Lower lobe of right lung (tissue), 2 donors: ENCODE data around the gene PDZD7. TPM values are rescaled to one million over a fixed set of nuclear protein-coding genes. Genes with fewer than 3 reads are reported as not detected.
A peak's percentile ranks its signal among the peaks of the same experiment; 100 is the strongest.

Experiments used
- ATAC-seq, 2 donors: fragments of 200-7000 bp; cut with Tn5 transposase; one replicate each; pipeline ENCODE4 v1.9.1; 2020 to 2022; ENCODE audit warnings: mild to moderate bottlenecking in 2 of 2, moderate library complexity in 2 of 2
- DNase-seq: peaks from one replicate; pipeline ENCODE4 v3.0.0-alpha.2; 2020
- H3K27ac ChIP-seq: fragments of 200-600 bp; one replicate; pipeline ENCODE4 v1.8.0; 2022
- H3K27me3 ChIP-seq: fragments of 200-600 bp; one replicate; pipeline ENCODE4 v1.8.0; 2022; ENCODE audit warnings: low read depth
- H3K36me3 ChIP-seq: fragments of 200-600 bp; one replicate; pipeline ENCODE4 v1.8.0; 2022; ENCODE audit warnings: mild to moderate bottlenecking
- H3K4me1 ChIP-seq: fragments of 200-600 bp; one replicate; pipeline ENCODE4 v1.8.0; 2022
- H3K4me3 ChIP-seq: fragments of 200-600 bp; one replicate; pipeline ENCODE4 v1.8.0; 2022; ENCODE audit warnings: mild to moderate bottlenecking
- H3K9me3 ChIP-seq: fragments of 200-600 bp; one replicate; pipeline ENCODE4 v1.8.0; 2022
- CTCF ChIP-seq: fragments of 200-600 bp; IDR thresholded peaks from one replicate; pipeline ENCODE4 v1.8.0; 2022; ENCODE audit warnings: antibody characterized with exemption, mild to moderate bottlenecking
- intact Hi-C: fragments of 100-400 bp; cut with DNase I; formaldehyde crosslinking; loops from one replicate; pipeline ENCODE4 v1.11.0; 2022
- total RNA-seq: library from RNA; stranded (reverse); fragmentation: NEBNext Ultra II Directional; extraction: Animal tissue kit (Norgen Biotek cat#: 25700); gene quantifications from one replicate; pipeline ENCODE4 v1.2.1, GENCODE V29; 2021
- donor health status: DM: no; HTN: yes; CAD: no; lungs with severe emphysema.

PDZD7 gene
- total RNA-seq, 1 donor from 2014 or later: 1.6 TPM

GRCh38 chr10:100989088-100989487 is 41.8 kb downstream of the PDZD7 start:
- peaks cover 50% of the 10 kb centered on the region for H3K36me3 ChIP-seq
- DNase-seq: no peak
- intact Hi-C loops: no loop called here

GRCh38 chr10:100988166-100988565 is 42.8 kb downstream of the PDZD7 start:
- no peaks in the 10 kb centered on the region for H3K9me3 ChIP-seq
- ATAC-seq (no peak), DNase-seq (peak; percentile 27)
- TF ChIP-seq CTCF: no peak
- H3K27ac ChIP-seq: no peak overlapping the region
- H3K36me3 ChIP-seq: peaks cover 49% of the 10 kb centered on the region
- no peaks in the 10 kb centered on the region for H3K27me3 ChIP-seq
- intact Hi-C loops: no loop called here
- H3K4me1 ChIP-seq: peaks cover 30% of the 10 kb centered on the region
- H3K4me3 ChIP-seq: peak overlapping the region; percentile 93

More at GRCh38 chr10:100989088-100989487, 41.8 kb downstream of the PDZD7 start:
- ATAC-seq: no peak
- Histone ChIP-seq H3K27ac (no peak overlapping the region), H3K27me3 (no peaks in the 10 kb centered on the region), H3K9me3 (no peaks in the 10 kb centered on the region), H3K4me1 (peaks cover 30% of the 10 kb centered on the region), H3K4me3 (no peak overlapping the region)
- TF ChIP-seq CTCF: no peak

GRCh38 chr10:100987685-100988049 is 43.3 kb downstream of the PDZD7 start:
- intact Hi-C loops: no loop called here
- H3K9me3 ChIP-seq: no peaks in the 10 kb centered on the region
- H3K4me3 ChIP-seq: peak overlapping the region; percentile 93
- H3K27ac ChIP-seq: peak overlapping the region; percentile 80
- no peaks in the 10 kb centered on the region for H3K27me3 ChIP-seq
- ATAC-seq (no peak), DNase-seq (no peak)
- H3K36me3 ChIP-seq: peaks cover 49% of the 10 kb centered on the region
- no peak for TF ChIP-seq CTCF
- peaks cover 30% of the 10 kb centered on the region for H3K4me1 ChIP-seq

- TF ChIP-seq CTCF: no peak
- DNase-seq (peak; percentile 91), ATAC-seq (peak; percentile 89 to 97)
- peak within 1 kb of the TSS; percentile 93 for H3K4me3 ChIP-seq
- peaks cover 52% of the 10 kb centered on the region for H3K36me3 ChIP-seq
- H3K27ac ChIP-seq: peak within 1 kb of the TSS; percentile 80
- intact Hi-C loops: no loop called here
- H3K4me1 ChIP-seq: peaks cover 30% of the 10 kb centered on the region
- no peaks in the 10 kb centered on the region for H3K27me3 ChIP-seq
- no peaks in the 10 kb centered on the region for H3K9me3 ChIP-seq
These were observed 43.8 kb downstream of the PDZD7 start, which contains the start of the genes MRPL43 and TWNK for GRCh38 chr10:100986952-100987684. TSS of gene MRPL43 (minus strand) at chr10:100987497. CDS start at chr10:100987443, 54 bp downstream. TSS of gene TWNK (plus strand) at chr10:100987543. CDS start at chr10:100988211, 668 bp downstream.

GRCh38 chr10:100986623-100986951 is 44.3 kb downstream of the PDZD7 start:
- no peak for TF ChIP-seq CTCF
- peaks cover 53% of the 10 kb centered on the region for H3K36me3 ChIP-seq
- peaks cover 30% of the 10 kb centered on the region for H3K4me1 ChIP-seq
- no peaks in the 10 kb centered on the region for H3K9me3 ChIP-seq
- peak overlapping the region; percentile 93 for H3K4me3 ChIP-seq
- H3K27me3 ChIP-seq: no peaks in the 10 kb centered on the region
- H3K27ac ChIP-seq: peak overlapping the region; percentile 80
- intact Hi-C loops: no loop called here
- DNase-seq (no peak), ATAC-seq (peak in 1 of 2 donors; percentile 12)
